H9 (cell line): ENCODE measurements around the gene TNPO1. TPM values are rescaled to one million over a fixed set of nuclear protein-coding genes. Genes with fewer than 3 reads are reported as not detected.

Experiments
- DNase-seq: peaks from one replicate; pipeline ENCODE4 v3.0.0-alpha.2; 2017
- H2AFZ ChIP-seq: one replicate; pipeline ENCODE4 v1.6.1; 2013; ENCODE audit warnings: mild to moderate bottlenecking, low read length, control low read depth, moderate library complexity
- H2AK5ac ChIP-seq: 2 replicates; pipeline ENCODE4 v1.6.1; 2013; ENCODE audit warnings: low read length, control low read depth, mixed read lengths; ENCODE audit not compliant: insufficient read length
- H2BK120ac ChIP-seq: one replicate; pipeline ENCODE4 v1.6.1; 2013; ENCODE audit warnings: low read depth, mild to moderate bottlenecking, low read length, control low read depth, inconsistent platforms; ENCODE audit not compliant: poor library complexity, severe bottlenecking
- H2BK12ac ChIP-seq: 2 replicates; pipeline ENCODE4 v1.6.1; 2013; ENCODE audit warnings: low read length, control low read depth, mixed read lengths, low read depth; ENCODE audit not compliant: insufficient read length
- H2BK15ac ChIP-seq: 2 replicates; pipeline ENCODE4 v1.6.1; 2013; ENCODE audit warnings: low read depth, low read length, control low read depth
- H2BK20ac ChIP-seq: one replicate; pipeline ENCODE4 v1.6.1; 2013; ENCODE audit warnings: low read depth, mild to moderate bottlenecking, low read length, control low read depth, inconsistent platforms; ENCODE audit not compliant: poor library complexity, severe bottlenecking
- H2BK5ac ChIP-seq: 2 replicates; pipeline ENCODE4 v1.6.1; 2013; ENCODE audit warnings: low read length, control low read depth, mixed read lengths; ENCODE audit not compliant: insufficient read length
- H3K14ac ChIP-seq: 2 replicates; pipeline ENCODE4 v1.6.1; 2013; ENCODE audit warnings: low read length, control low read depth; ENCODE audit not compliant: insufficient read depth
- H3K18ac ChIP-seq: 2 replicates; pipeline ENCODE4 v1.6.1; 2013; ENCODE audit warnings: low read depth, mild to moderate bottlenecking, mixed read lengths, low read length, control low read depth; ENCODE audit not compliant: insufficient read length
- H3K23ac ChIP-seq: 2 replicates; pipeline ENCODE4 v1.6.1; 2013; ENCODE audit warnings: low read length, control low read depth, mixed read lengths, low read depth; ENCODE audit not compliant: insufficient read length
- H3K23me2 ChIP-seq: 2 replicates; pipeline ENCODE4 v1.6.1; 2013; ENCODE audit warnings: low read depth, mild to moderate bottlenecking, mixed read lengths, low read length, control low read depth; ENCODE audit not compliant: insufficient read length, poor library complexity, severe bottlenecking
- H3K27ac ChIP-seq: 2 replicates; pipeline ENCODE4 v1.5.1; 2013; ENCODE audit warnings: low read length, control low read depth, mixed read lengths, low read depth; ENCODE audit not compliant: insufficient read length
- H3K27me3 ChIP-seq: 2 replicates; pipeline ENCODE4 v1.6.1; 2013; ENCODE audit warnings: low read length, control low read depth, inconsistent platforms; ENCODE audit not compliant: insufficient read depth
- H3K4ac ChIP-seq: 2 replicates; pipeline ENCODE4 v1.6.1; 2013; ENCODE audit warnings: low read depth, mild to moderate bottlenecking, control low read depth, inconsistent platforms, low read length, moderate library complexity
- H3K4me1 ChIP-seq: 2 replicates; pipeline ENCODE4 v1.6.1; 2013; ENCODE audit warnings: low read length, control low read depth, inconsistent platforms; ENCODE audit not compliant: insufficient read depth
- H3K4me2 ChIP-seq: 2 replicates; pipeline ENCODE4 v1.6.1; 2013; ENCODE audit warnings: low read length, control low read depth, mixed read lengths; ENCODE audit not compliant: insufficient read length, insufficient read depth
- H3K56ac ChIP-seq: 2 replicates; pipeline ENCODE4 v1.6.1; 2013; ENCODE audit warnings: low read depth, mild to moderate bottlenecking, mixed read lengths, low read length, control low read depth; ENCODE audit not compliant: insufficient read length
- H3K79me1 ChIP-seq: 2 replicates; pipeline ENCODE4 v1.6.1; 2013; ENCODE audit warnings: low read depth, mild to moderate bottlenecking, moderate library complexity, low read length, control low read depth, inconsistent platforms; ENCODE audit not compliant: insufficient read depth, poor library complexity, severe bottlenecking
- H3K79me2 ChIP-seq: 2 replicates; pipeline ENCODE4 v1.6.1; 2013; ENCODE audit warnings: low read length, control low read depth, inconsistent platforms; ENCODE audit not compliant: insufficient read depth
- H3K9ac ChIP-seq: 2 replicates; pipeline ENCODE4 v1.6.1; 2013; ENCODE audit warnings: low read length, control low read depth, mixed read lengths; ENCODE audit not compliant: insufficient read length; ENCODE audit errors: extremely low read depth
- H3K9me3 ChIP-seq: one replicate; pipeline ENCODE4 v1.6.1; 2013; ENCODE audit warnings: low read depth, low read length, inconsistent platforms; ENCODE audit not compliant: control insufficient read depth
- H3T11ph ChIP-seq: one replicate; pipeline ENCODE4 v1.6.1; 2013; ENCODE audit warnings: mild to moderate bottlenecking, low read length, control low read depth, inconsistent platforms
- H4K20me1 ChIP-seq: one replicate; pipeline ENCODE4 v1.6.1; 2013; ENCODE audit not compliant: control insufficient read depth, insufficient read length, insufficient read depth
- H4K5ac ChIP-seq: 2 replicates; pipeline ENCODE4 v1.6.1; 2013; ENCODE audit warnings: low read depth, mild to moderate bottlenecking, mixed read lengths, low read length, control low read depth; ENCODE audit not compliant: insufficient read length
- H4K8ac ChIP-seq: replicated peaks from 2 replicates; pipeline ENCODE4 v1.6.1; 2013; ENCODE audit warnings: low read length, control low read depth, mixed read lengths, low read depth; ENCODE audit not compliant: insufficient read length
- H4K91ac ChIP-seq: 2 replicates; pipeline ENCODE4 v1.6.1; 2013; ENCODE audit warnings: low read depth, mild to moderate bottlenecking, moderate library complexity, mixed read lengths, low read length, control low read depth; ENCODE audit not compliant: insufficient read length
- H3K27ac Mint-ChIP-seq, 3 experiments: 2 replicates in 2 of 3; 3 replicates in 1 of 3; pipeline ENCODE4 v1.8.0; 2020 to 2021; ENCODE audit warnings: mixed read lengths in 3 of 3, mild to moderate bottlenecking in 1 of 3, moderate library complexity in 1 of 3
- H3K27me3 Mint-ChIP-seq: 2 replicates; pipeline ENCODE4 v1.8.0; 2021; ENCODE audit warnings: low read depth, mild to moderate bottlenecking, moderate library complexity, mixed read lengths
- H3K36me3 Mint-ChIP-seq, 3 experiments: 2 replicates in 2 of 3; 3 replicates in 1 of 3; pipeline ENCODE4 v1.8.0; 2020 to 2021; ENCODE audit warnings: low read depth in 3 of 3, mixed read lengths in 3 of 3; ENCODE audit not compliant: insufficient read depth in 1 of 3
- H3K4me1 Mint-ChIP-seq, 2 experiments: 2 replicates each; pipeline ENCODE4 v1.8.0; 2020; ENCODE audit warnings: mixed read lengths in 2 of 2
- H3K4me3 Mint-ChIP-seq, 2 experiments: 2 replicates in 1 of 2; 3 replicates in 1 of 2; pipeline ENCODE4 v1.8.0; 2020 to 2021; ENCODE audit warnings: mild to moderate bottlenecking in 2 of 2, mixed read lengths in 2 of 2, moderate library complexity in 1 of 2
- H3K9me3 Mint-ChIP-seq, 2 experiments: 2 replicates in 1 of 2; 3 replicates in 1 of 2; pipeline ENCODE4 v1.8.0; 2020; ENCODE audit warnings: mild to moderate bottlenecking in 2 of 2, mixed read lengths in 2 of 2, moderate library complexity in 1 of 2
- total RNA-seq: library from RNA; stranded (reverse); gene quantifications from 2 replicates; pipeline ENCODE4 v1.2.1, GENCODE V29; 2021
- TF ChIP-seq, protein P1 (sequence below): fragments of 200-600 bp; sonication (generic); conservative IDR thresholded peaks from 3 replicates; pipeline ENCODE4 v1.8.0; 2021; ENCODE audit warnings: antibody characterized with exemption, mild to moderate bottlenecking

TNPO1 gene
- total RNA-seq, 1 experiment from 2014 or later = 164 TPM

GRCh38 chr5:72785801-72786200 lies 30.7 kb upstream of the TNPO1 start:
- no peaks in the 10 kb centered on the region for H3K9me3 Mint-ChIP-seq

More at GRCh38 chr5:72785801-72786200, 30.7 kb upstream of the TNPO1 start:
- no peak overlapping the region for H4K8ac ChIP-seq
- H3K23me2 ChIP-seq = no peaks in the 10 kb centered on the region
- H3K4me2 ChIP-seq = no peak overlapping the region
- H3K9me3 ChIP-seq = no peaks in the 10 kb centered on the region
- no peak overlapping the region for H3K9ac ChIP-seq
- H2BK12ac ChIP-seq = no peak overlapping the region
- H3K4ac ChIP-seq = no peak overlapping the region
- H2BK5ac ChIP-seq = no peak overlapping the region
- no peak overlapping the region for H4K5ac ChIP-seq
- H3K56ac ChIP-seq = no peak overlapping the region
- H2BK120ac ChIP-seq = no peak overlapping the region
- H2AK5ac ChIP-seq = no peak overlapping the region
- no peak overlapping the region for H3K18ac ChIP-seq
- DNase-seq = no peak
- no peaks in the 10 kb centered on the region for H3K27me3 Mint-ChIP-seq
- H3K4me3 Mint-ChIP-seq = no peak overlapping the region
- H3K27me3 ChIP-seq = no peaks in the 10 kb centered on the region
- TF ChIP-seq, protein P1, sequence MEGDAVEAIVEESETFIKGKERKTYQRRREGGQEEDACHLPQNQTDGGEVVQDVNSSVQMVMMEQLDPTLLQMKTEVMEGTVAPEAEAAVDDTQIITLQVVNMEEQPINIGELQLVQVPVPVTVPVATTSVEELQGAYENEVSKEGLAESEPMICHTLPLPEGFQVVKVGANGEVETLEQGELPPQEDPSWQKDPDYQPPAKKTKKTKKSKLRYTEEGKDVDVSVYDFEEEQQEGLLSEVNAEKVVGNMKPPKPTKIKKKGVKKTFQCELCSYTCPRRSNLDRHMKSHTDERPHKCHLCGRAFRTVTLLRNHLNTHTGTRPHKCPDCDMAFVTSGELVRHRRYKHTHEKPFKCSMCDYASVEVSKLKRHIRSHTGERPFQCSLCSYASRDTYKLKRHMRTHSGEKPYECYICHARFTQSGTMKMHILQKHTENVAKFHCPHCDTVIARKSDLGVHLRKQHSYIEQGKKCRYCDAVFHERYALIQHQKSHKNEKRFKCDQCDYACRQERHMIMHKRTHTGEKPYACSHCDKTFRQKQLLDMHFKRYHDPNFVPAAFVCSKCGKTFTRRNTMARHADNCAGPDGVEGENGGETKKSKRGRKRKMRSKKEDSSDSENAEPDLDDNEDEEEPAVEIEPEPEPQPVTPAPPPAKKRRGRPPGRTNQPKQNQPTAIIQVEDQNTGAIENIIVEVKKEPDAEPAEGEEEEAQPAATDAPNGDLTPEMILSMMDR = no peak
- H3K4me1 ChIP-seq = no peaks in the 10 kb centered on the region
- no peak overlapping the region for H2BK15ac ChIP-seq
- no peaks in the 10 kb centered on the region for H3K36me3 Mint-ChIP-seq
- H3T11ph ChIP-seq = no peak overlapping the region
- no peak overlapping the region for H3K23ac ChIP-seq
- H3K27ac ChIP-seq = no peak overlapping the region
- peaks cover 2 to 3% of the 10 kb centered on the region in 2 experiments; a peak in 1 of 4 replicates for H3K4me1 Mint-ChIP-seq
- H2AFZ ChIP-seq = no peak overlapping the region
- H4K20me1 ChIP-seq = no peaks in the 10 kb centered on the region
- H3K79me1 ChIP-seq = no peaks in the 10 kb centered on the region
- H2BK20ac ChIP-seq = no peak overlapping the region
- no peak overlapping the region for H4K91ac ChIP-seq
- no peaks in the 10 kb centered on the region; the same call in 1 of the 2 replicates for H3K79me2 ChIP-seq
- H3K27ac Mint-ChIP-seq = no peak overlapping the region
- H3K14ac ChIP-seq = no peak overlapping the region
